GM12891 (cell line): ENCODE data around the gene CYP2C8. TPM values are rescaled to one million over a fixed set of nuclear protein-coding genes. Genes with fewer than 3 reads are reported as not detected.
"Not testable (repeated sequence)": the region's sequence is repeated elsewhere in the genome, so short reads cannot be mapped to it uniquely, and the experiment has no call there.

Source experiments
- DNase-seq: peaks from one replicate; pipeline ENCODE4 v3.0.0; 2011; ENCODE audit warnings: low spot score; ENCODE audit not compliant: insufficient read length
- FAIRE-seq: peaks from 2 replicates; lab custom pipeline; 2011; peaks lifted over from hg19 to GRCh38; lab: Jason Lieb, UNC
- PAX5 ChIP-seq: IDR thresholded peaks from 2 replicates; pipeline ENCODE4 v1.6.1; 2011; ENCODE audit warnings: low read length, moderate library complexity, mild to moderate bottlenecking; ENCODE audit not compliant: insufficient read depth, severe bottlenecking
- POLR2A ChIP-seq: IDR thresholded peaks from 2 replicates; pipeline ENCODE4 v1.6.1; 2011; ENCODE audit warnings: low read depth, low read length, control low read depth
- POLR2AphosphoS5 ChIP-seq: IDR thresholded peaks from 2 replicates; pipeline ENCODE4 v1.6.1; 2011; ENCODE audit warnings: low read depth, low read length, control low read depth
- POU2F2 ChIP-seq: IDR thresholded peaks from 2 replicates; pipeline ENCODE4 v1.6.1; 2011; ENCODE audit warnings: low read depth, mild to moderate bottlenecking, control low read depth, low read length, moderate library complexity
- SPI1 ChIP-seq: IDR thresholded peaks from 2 replicates; pipeline ENCODE4 v1.6.1; 2011; ENCODE audit warnings: low read depth, low read length, control low read depth
- TAF1 ChIP-seq: IDR thresholded peaks from 2 replicates; pipeline ENCODE4 v1.6.1; 2011; ENCODE audit warnings: low read depth, low read length, control low read depth
- polyA plus RNA-seq: library from polyadenylated mRNA; unstranded; fragments of >200 nt; gene quantifications from one replicate; pipeline ENCODE4 v1.2.1, GENCODE V29; 2012; ENCODE audit warnings: low read depth, missing spikeins, inconsistent platforms; ENCODE audit not compliant: missing spikeins

Gene CYP2C8
- polyA plus RNA-seq = 0.32 TPM

DNA sequence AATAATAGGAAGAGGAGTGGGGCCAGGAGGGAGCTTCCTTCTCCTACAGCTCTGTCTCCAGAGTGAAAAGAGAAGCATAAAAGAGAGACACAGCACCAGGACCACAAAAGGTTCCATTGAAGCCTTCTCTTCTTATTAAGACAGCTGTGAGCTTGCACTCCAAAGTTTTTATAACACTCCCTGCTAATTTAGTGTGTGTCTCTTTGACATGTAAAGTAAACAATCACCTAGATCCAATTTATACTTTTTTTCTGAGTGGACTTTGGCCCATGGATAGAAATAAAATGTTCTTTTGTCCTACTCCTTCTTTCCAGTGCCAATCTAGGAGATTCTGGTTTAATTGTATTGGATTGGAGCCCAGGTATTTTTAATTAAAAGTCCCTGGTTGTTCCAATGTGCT, at the start of gene CYP2C8:
Gene CYP2C8, minus strand, starts transcription at position 212 of the 400 bp plus-strand sequence. Its CDS starts 95 bp downstream, at position 117.
- no peak for FAIRE-seq
- DNase-seq = no peak
- TF ChIP-seq POU2F2 (no peak), PAX5 (no peak), SPI1 (no peak), POLR2AphosphoS5 (no peak), POLR2A (no peak), TAF1 (no peak)

DNA sequence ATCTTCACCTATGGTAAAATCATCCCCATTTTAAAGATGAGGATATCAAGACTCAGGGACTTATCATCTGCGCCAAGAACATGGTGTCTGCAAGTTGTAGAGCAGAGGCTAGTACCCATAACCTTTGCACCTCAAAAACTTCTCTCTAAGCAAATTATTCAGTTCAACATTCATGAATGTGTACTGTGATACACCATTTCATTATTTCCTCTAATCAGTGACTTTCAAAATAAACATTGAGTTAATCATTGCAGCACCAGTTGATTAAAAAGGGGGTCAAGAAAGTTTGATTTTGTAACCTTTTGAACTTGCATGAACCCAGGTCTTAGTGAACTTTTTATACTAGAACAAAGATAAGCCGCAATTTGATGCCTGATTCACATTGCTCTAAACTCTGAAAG, 47.6 kb upstream of the CYP2C8 start:
- no peak for DNase-seq
- TF ChIP-seq TAF1 (no peak), SPI1 (no peak), PAX5 (no peak), POLR2A (no peak), POU2F2 (no peak), POLR2AphosphoS5 (no peak)
- no peak for FAIRE-seq

DNA sequence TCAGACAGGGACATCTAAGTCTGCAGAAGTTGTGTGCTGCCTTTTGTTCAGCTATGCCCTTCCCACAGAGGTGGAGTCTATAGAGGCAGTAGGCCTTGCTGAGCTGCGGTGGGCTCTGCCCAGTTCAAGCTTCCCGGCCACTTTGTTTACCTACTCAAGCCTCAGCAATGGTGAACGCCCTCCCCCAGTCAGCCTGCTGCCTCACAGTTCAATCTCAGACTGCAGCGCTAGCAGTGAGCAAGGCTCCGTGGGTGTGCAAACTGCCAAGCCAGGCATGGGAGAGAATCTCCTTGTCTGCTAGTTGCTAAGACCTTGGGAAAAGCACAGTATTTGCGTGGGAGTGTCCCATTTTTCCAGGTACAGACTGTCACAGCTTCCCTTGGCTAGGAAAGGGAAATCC, 41.5 kb upstream of the CYP2C8 start:
- not testable (repeated sequence) for FAIRE-seq, DNase-seq

DNA sequence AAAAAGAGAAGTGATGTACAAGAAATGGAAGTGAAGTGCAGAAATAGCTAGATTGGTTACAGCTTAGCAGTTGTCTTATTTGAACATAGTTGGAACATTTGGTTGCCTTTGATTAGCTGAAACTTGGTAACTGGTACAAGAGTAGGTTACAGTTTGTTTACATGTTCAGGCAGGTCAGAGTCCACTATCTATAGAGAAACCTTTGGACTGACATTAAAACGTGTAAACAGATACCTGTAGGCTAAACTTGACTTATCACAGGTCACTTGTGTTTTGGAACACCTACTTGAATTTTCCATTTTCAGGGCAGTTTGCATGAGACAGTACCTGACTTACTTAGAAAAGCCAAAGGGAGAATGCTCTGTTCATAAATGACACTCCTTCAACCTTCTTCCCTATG, 28.5 kb upstream of the CYP2C8 start:
- FAIRE-seq (peak; percentile 73), DNase-seq (no peak)
- TF ChIP-seq POU2F2 (no peak), SPI1 (no peak), POLR2AphosphoS5 (no peak), PAX5 (no peak), POLR2A (no peak), TAF1 (no peak)

DNA sequence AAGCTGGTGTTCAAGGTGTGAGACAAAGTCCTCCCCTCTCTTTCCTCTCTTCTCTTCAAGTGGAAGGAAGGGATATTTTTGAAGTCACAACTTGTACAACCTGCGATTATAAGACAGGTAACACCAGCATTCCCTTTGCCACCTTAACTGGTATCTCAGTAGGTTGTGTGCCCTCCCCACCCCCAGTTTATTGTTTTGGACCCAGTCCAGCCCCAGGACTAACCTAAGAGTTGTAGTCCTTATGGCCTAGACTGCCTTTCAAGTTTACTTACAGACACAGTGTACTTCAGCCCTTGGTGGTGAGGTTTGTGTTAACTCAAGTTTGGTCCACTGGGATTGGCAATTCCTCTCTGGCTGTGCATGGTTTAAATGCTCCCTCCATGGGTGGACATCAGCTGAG, 26.8 kb upstream of the CYP2C8 start:
- no peak for TF ChIP-seq TAF1
- no peak for TF ChIP-seq POU2F2
- TF ChIP-seq PAX5 = no peak
- no peak for TF ChIP-seq POLR2AphosphoS5
- no peak for TF ChIP-seq POLR2A
- FAIRE-seq = no peak
- no peak for DNase-seq

DNA sequence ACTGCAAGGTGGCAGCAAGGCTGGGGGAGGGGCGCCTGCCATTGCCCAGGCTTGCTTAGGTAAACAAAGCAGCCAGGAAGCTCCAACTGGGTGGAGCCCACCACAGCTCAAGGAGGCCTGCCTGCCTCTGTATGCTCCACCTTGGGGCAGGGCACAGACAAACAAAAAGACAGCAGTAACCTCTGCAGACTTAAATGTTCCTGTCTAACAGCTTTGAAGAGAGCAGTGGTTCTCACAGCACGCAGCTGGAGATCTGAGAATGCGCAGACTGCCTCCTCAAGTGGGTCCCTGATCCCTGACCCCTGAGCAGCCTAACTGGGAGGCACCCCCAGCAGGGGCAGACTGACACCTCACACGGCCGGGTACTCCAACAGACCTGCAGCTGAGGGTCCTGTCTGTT, 10.3 kb upstream of the CYP2C8 start:
- DNase-seq, FAIRE-seq: not testable (repeated sequence)

DNA sequence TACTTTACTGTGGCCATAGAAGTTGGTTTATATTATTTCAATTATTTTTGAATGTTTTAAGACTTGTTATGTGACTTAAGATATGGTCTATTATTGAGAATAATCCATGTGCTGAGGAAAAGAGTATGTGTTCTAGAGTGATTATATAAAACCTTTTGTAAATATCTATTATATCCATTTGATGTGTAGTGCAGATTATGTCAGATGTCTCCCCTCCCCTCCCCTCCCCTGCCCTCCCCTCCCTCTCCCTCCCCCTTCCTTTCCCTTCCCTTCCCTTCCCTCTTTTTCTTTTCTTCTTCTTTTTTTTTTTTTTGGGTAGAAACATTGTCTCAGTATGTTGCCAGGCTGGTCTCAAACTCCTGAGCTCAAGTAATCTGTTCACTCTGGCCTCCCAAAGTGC, 8.3 kb upstream of the CYP2C8 start:
- no peak for DNase-seq
- FAIRE-seq = no peak
- TF ChIP-seq POLR2A = no peak
- TF ChIP-seq POU2F2 = no peak
- TF ChIP-seq TAF1 = no peak
- no peak for TF ChIP-seq POLR2AphosphoS5
- no peak for TF ChIP-seq SPI1
- no peak for TF ChIP-seq PAX5

DNA sequence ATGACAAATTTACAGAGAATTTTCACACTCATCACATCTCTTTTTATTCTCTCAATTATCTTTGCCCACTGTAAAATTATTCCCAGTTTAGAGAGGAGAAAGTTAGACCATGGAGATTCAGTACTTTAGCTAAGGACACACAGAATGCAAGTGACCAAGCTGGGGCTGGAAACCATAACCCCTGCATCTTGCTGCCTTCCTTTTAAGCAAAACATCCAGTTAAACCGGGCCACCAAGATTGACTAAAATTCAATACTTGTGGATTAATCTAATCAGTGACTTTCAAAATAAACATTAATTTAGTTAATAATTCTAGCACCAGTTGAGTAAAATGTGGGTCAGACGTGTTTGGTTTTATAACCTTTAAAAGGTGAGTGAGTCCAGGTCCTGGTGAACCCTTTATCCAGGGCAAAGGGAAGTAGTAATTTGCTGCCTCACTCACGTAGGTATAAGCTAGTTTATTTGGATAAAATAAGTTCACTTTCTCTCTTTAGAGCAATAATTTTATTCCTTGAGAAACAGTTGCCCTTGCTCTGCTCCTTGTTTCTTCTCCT, 1.9 kb upstream of the CYP2C8 start:
- no peak for TF ChIP-seq TAF1
- no peak for TF ChIP-seq POLR2A
- no peak for TF ChIP-seq PAX5
- TF ChIP-seq POLR2AphosphoS5 = no peak
- no peak for TF ChIP-seq SPI1
- no peak for TF ChIP-seq POU2F2
- DNase-seq (no peak), FAIRE-seq (no peak)

DNA sequence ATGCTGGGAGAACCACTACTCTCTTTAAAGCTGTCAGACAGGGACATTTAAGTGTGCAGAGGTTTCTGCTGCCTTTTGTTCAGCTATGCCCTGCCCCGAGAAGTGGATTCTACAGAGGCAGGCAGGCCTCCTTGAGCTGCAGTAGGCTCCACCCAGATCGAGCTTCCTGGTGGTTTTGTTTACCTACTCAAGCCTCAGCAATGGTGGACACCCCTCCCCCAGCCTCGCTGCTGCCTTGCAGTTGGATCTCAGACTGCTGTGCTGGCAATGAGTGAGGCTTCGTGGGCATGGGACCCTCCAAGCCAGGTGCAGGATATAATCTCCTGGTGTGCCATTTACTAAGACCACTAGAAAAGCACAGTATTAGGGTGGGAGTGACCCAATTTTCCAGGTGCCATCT, 5.2 kb downstream of the CYP2C8 start:
- not testable (repeated sequence) for DNase-seq, FAIRE-seq

DNA sequence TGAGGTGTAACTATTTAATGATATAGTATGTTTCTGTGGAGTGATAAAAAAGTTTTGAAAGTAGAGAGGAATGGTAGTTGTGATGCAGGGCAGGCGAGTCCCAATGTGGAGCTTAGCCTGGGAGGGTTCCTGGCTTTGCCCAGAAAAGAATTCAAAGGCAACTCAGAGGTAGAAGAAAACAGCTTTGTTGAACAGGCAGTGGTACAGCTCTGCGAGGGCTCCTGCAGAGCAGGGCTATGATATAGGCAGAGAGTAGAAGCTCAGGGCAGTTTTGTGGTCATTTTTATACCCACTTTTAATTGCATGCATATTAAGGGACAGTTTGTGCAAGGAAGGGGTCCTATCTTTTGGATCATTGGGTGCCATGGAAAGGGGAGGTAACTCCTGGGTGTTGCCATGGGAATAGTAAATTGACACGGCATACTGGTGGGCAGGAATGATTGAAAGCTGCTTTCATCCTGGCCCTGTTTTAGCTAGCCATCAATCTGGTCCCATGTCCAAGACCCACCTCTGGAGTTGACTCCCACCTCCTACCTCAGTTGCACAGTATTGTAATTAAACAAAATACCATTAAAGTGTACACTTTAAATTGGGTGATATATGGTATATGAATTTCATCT, 12.4 kb downstream of the CYP2C8 start:
- DNase-seq (no peak), FAIRE-seq (no peak)
- TF ChIP-seq POLR2A = no peak
- no peak for TF ChIP-seq SPI1

DNA sequence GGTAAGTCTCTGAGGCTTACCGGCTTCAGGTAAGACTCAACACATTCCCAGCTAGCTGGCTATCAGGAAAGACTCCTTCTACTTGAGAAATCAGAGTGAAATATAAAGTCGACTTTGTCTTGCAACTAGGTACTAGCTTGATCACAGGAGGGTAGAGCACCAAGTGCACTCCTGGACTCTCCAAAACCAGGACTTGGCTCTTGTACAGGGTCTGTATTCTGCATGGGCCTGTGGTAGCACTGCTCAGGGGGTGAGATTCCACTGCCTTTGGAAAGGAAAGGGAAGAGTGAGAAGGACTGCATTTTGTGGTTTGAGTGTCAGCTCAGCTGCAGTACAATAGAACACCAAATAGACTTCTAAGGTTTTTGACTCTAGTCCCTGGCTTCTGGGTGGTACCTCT, 19.4 kb downstream of the CYP2C8 start:
- FAIRE-seq (no peak), DNase-seq (no peak)
- TF ChIP-seq SPI1 (no peak), TAF1 (no peak), POU2F2 (no peak), PAX5 (no peak), POLR2AphosphoS5 (no peak), POLR2A (no peak)
